ENCODE results near the gene KHDC1L.

DNA sequence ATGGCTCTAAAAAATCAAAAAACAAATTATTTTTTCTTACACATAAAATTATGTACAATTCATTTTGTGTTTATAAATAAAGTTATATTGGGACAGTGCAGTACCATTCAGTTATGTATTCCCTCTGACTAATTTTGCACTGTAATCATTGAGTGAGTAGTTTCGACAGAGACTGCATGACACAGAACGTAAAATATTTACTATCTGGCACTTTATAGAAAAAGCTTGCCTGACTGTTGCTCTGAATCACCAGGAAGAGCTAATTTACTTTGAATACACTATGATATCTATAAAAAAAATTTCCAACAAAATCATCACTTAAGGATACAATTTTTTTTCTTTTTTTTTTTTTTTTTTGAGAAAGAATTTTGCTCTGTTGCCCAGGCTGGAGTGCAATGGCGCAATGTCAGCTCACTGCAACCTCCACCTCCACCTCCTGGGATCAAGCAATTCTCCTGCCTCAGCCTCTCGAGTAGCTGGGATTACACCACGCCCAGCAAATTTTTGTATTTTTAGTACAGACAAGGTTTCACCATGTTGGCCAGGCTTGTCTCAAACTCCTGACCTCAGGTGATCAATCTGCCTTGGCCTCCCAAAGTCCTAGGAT lies 11.0 kb upstream of the KHDC1L start:
- no peak for TF ChIP-seq ZFX (IDR thresholded peaks at IDR 0.05; ENCODE audit: borderline replicate concordance)
- TF ChIP-seq, protein P1, sequence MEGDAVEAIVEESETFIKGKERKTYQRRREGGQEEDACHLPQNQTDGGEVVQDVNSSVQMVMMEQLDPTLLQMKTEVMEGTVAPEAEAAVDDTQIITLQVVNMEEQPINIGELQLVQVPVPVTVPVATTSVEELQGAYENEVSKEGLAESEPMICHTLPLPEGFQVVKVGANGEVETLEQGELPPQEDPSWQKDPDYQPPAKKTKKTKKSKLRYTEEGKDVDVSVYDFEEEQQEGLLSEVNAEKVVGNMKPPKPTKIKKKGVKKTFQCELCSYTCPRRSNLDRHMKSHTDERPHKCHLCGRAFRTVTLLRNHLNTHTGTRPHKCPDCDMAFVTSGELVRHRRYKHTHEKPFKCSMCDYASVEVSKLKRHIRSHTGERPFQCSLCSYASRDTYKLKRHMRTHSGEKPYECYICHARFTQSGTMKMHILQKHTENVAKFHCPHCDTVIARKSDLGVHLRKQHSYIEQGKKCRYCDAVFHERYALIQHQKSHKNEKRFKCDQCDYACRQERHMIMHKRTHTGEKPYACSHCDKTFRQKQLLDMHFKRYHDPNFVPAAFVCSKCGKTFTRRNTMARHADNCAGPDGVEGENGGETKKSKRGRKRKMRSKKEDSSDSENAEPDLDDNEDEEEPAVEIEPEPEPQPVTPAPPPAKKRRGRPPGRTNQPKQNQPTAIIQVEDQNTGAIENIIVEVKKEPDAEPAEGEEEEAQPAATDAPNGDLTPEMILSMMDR (IDR thresholded peaks at IDR 0.05) = no peak

Measured in 22Rv1 (cell line).